D341Med (cell line): ENCODE measurements around the gene SDK2.

ENCODE experiments used
- DNase-seq: peaks from one replicate; pipeline ENCODE4 v3.0.0; 2012; ENCODE audit warnings: low spot score

SDK2 gene

DNA sequence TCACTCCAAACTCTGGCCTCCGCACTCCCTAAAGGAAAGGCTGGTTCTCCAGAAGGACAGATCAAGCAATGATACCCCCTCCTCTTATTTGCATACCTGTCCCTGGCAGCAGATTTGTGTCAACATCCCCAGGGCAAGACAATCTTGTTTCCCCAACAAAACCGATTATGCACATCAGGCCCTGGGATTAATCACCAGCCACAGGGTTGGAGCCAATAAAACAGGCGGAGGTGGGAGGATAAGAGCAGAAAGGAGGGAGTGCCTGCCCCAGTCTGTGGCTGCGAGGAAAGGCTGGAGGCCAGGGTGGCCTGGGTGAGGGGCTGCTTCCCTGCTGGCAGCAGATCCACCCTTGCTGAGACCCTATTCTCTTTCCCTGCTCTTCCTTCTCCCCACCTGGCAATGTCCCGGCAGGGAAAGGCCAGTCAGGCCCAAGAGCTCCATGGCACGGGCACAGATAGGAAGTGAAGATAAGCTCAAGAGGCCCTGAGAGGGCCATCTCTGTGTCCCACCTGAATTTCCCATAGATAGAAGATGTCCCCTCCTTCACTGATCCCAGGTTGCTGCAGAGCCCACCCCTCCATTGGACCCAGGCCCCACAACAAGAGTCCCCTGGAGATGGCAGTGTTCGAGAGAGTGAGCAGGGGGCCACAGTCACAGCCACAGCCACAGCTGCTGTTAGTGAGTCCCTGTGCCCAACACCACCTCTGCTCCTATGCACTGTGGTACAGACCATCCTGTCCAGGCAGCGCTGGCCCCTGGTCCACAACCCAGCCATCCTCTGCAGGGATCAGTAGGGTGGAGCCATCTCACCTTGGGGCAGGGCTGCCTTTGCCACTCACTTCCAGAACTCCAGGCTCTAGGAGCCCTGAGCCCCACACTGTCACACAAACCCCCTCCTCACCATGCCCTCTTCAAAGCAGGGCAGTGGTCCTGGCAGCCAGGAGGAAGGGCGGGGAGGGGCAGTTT, 137.5 kb downstream of the SDK2 start:
- peak; percentile 90 for DNase-seq

DNA sequence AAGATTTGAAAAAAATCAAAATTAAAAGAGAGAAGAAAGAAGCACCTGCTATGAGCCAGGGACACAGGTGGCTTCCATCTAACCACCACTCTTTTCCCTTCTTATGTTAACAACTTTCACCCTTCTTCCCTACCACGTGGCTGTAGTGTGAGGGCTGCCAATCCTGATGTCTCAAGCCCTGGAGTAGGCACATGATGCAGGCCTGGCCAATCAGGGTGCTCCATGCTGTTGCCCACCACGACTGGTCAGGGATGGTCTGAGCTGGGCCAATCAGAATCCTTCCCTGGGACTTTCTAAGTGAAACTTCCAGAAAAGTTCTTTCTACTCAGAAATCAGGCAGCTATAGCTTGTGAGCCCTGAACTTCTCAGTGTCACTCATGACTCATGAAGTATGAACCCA, 140.7 kb downstream of the SDK2 start:
- no peak for DNase-seq

DNA sequence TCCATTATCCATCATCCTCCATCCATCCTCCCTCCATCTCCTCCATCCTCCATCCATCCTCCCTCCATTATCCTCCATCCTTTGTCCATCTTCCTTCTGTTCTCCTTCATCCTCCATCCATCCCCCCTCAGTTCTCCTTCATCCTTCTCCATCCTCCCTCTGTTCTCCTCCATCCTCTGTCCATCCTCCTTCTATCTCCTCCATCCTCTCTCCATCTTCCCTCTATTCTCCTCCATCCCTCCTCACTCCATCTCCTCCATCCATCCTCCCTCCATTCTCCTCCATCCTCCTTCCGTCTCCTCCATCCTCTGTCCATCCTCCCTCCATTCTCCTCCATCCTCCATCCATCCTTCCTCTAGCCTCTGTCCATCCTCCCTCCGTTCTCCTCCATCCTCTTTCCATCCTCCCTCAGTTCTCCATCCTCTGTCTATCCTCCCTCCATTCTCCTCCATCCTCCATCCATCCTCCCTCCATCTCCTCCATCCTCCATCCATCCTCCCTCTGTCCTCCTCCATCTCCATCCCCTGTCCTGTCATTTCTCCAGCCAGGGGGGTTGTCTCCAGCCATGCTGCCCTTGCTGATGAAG, 143.7 kb downstream of the SDK2 start:
- DNase-seq: no peak

DNA sequence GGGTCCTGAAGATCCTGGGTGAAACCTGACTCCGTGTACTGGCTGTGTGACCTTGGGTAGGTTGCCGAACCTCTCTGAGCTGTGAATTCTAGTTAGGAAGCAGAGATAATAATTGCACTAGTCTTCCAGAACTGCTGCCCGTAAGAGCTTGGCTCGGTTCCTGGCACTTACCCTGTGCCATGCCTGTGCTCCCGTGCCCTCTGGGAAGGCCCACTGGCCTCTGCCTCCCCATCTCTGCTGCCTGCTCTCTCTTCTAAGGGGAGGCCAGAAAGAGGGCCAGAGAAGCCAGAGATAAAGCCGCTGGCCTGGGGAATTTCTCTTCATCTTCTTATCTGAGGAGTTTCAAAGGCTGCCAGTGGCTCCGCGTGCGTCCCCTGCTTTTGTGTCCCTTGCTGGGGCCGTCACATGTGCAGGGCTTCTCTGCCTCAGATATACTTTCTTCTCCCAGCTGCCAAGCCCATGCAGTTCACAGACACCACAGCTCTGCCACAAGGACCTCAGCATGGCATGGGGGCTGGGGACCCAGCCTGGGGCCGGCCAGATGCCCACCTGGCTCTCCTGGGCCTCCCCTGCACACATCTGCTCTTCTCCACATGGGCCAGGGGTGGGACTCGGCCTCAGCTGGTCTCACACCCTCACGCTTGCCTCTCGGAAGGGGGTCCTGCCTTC, 145.2 kb downstream of the SDK2 start:
- no peak for DNase-seq

DNA sequence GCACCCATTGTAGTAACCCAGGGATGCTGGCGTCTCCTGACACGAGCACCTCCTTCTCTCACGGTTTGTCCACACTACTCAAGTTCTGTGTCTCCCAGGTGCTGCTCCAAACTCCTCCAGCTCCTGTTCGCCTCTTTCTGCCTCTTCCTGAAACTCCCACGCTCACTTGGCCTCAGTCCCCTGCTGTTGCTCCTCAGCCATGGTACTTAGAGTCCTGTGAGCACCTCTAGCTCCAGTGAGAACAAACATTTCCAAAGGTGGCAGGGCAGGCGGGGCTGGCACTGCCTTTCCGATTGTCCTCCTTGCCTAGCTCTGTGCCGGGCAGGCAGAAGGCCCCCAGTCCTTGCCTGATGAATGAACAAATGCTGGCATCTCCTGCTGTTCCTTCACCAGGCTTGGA, 146.1 kb downstream of the SDK2 start:
- no peak for DNase-seq

DNA sequence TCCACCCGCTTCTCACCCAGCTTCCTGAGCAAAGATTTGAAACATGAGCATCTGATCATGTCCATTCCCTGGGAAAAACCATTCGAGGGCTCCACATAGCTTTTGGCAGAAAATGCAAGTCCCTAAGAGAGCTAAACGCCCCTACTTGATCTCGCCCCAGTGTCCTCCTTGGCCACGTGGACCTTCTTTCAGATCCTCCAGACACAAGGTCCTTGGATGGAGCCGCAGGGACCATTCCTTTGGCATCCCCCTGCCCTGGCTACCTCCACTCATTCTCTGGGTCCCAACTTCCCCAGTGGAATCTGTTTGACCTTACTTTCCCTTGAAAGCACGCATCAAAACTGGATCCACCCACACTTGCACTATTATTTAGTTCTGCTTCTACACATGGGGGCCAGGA, 146.5 kb downstream of the SDK2 start:
- no peak for DNase-seq

DNA sequence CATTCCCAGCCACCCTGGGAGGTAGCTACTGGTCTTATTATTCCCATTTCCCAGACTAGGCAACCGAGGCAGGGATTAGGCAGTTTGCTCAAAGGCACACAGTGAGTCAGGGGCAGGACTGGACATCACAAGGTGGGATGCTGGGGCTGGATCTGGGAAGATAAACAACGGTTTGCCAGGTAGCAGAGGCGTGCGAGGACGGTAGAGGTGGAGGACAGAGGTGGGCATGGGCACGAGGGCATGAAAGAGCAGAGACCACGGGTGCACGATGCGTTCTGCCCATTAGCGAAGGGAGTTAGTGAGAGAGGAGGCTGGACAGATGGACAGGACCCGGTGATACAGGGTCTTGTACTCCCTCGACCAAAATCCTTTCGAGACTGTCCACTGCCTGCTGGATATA, 148.0 kb downstream of the SDK2 start:
- no peak for DNase-seq

DNA sequence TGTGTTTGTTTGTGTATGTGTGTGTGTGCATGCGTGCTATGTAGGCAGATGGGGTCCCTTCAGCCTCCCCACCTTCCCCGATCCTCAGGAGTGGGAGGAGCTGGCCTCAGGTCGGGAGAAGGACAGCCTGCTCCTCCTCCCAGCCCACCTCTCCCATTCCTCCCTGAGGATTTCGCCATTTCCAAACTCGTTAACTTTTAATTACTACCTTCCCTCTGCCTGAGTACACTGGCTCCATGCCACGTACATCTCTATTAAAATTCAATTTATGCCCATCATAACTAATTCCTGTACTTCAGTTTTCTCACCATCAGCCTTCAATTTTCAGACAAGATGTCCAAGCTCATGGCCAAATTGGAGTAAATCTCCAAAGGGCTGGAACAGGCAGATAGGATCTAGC, 148.6 kb downstream of the SDK2 start:
- DNase-seq: no peak

DNA sequence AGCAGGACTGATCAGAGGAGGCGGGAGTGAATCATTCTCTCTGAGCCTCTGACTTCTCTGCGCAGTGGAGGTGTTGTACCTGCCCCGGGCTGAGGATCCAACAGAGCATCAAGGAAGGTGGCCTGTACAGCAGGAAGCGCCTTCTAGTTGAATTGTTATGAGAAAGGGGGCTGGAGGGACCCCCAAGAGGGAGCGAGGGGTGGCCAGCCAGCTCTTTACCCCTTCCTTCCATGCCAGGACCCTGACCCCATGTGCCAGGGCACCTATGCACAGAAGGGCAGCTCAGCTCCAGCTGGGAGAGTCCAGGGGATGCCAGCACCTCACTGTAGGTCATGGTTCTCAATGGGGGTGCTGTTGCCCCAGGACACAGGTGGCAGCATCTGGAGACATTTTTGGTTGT, 149.3 kb downstream of the SDK2 start:
- DNase-seq: peak; percentile 44

DNA sequence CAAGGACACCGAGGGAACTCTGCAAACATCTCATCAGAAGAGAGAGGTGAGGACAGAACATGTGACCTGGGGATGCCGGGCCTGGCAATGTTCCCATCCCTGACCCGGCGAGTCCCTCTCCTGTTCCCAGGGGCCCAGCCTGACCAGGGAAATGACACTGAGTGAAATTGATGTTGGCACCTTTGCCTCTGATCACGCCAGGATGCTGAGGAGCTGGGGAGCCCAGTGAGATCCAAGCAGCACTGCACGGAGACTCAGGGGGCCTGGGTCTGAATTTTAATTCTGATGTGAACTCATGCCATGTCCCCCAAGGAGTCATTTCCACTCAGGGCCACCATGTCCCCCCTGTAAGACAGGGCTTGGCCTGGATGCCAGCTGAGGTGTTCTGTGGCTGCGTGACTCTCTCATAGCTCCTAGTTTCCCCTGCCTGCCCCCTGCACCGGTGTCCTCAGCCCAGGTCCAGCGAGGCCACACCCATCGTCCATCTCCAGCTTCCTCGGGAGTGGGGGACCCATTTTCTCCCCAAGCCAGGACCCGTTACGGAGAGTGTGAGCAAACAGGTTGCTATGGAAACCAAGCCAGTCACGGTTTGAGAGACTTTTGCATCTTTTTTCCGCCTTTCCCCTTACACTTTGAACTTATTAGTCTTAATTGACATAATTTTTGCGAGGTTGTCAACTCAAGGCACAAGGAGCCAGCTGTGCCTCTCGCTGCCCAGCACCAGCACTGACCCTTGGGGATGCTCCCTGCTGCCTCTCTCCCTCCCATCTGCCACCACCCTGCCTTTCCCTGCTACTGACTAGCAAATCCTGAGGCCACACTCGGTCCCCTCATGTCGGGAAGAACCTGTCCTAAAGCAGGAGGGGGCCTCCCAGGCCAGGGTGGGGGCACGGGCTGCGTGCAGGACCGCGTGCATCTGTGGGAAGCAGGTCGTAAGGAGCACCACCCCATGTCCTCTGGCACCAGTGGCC, 150.0 kb downstream of the SDK2 start:
- peak; percentile 46 for DNase-seq

DNA sequence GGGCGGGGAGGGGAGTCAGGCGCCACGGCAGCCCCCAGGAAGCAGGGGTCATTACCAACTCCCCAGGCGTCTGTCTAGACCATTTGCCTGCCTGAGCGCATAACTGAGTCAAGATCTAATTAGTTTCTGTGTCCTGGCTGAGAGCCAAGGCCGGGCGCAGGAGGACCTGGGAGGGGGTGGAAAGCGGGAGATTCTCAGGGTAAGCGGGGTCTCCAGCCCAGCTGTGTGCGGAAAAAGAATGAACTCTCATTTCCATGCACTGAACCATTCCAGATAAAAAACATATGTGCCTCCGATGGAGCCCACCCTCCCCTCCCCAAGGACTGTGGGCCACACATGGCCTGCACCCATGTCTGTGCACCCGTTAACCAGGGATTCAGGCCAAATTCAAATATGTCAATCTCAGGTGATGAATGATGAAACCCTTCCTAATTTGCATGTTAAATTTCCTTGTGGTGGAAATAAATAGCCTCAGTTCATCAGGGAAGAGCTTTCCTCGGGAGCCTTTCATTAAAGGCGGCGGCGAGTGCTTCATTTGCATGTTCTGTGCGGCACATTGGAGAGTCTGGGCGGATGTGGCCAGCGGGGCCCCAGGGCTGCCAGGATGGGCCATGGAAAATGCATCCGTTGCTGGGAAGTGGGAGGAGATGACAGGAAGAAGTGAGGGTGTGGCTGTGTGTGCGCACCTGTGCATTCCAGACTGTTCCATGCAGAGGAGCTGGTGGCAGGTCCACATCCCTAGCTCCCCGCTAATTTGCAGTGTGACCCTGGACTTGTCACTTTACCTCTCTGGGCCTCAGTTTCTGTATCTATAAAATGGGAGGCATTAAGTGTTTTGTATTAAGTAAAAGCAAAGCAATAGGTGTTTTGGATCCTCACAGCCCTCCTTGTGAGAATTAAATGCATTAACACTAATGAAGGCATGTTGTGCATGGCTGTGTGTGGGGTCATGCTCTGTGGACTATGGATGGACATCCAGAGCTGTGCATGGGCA, 151.1 kb downstream of the SDK2 start:
- peak; percentile 73 for DNase-seq

DNA sequence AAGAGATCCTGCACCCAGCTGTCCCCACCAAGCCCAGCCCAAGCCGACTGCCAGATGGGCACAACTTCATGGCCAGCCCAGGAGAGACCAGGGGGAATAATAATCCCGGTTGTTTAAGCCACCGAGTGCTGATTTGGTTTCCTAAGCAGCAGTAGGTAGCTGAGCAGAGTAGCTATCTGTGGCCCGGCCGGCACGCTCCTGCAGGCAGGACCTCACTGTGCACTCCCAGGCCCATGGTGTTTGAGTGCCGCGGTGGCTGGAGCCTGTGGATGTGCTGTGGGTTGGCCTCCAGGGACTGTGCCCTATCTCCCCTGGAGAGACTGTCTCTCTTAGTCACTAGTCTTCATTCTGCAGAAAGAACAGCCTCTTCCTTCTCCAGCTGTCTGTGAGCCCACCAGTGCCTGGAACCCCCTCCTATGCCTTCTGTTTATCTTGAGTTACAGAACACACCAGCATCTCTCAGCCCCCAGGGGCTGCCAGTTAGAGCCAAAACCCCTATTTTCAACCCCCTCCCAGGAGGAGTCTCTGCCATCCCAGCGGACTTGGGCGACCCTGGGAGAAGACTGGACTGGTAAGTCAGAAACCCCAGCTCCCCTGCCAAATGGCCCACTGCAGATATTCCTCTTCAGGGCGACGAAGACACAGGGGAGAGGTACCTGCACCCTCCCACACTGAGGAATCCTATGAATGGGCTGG, 152.0 kb downstream of the SDK2 start:
- peak; percentile 81 for DNase-seq

DNA sequence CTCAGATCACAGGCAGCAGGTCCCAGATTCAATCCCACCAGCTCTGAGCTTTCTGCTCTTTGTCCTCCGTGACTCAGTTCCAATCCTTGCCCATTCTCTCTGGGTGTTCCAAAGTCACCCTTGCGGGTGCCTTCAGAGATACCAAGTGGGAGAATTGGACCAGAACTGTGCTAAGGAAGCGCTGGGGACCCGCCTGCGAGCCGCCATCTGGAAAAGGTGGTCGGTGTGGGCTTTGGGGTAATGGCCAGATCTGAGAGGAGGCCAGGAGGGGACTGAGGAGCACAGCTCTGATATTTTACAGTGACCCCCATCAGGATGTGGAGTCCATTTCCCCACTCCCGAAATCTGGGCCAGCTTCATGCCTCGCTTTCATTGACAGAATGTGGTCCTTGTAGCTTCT, 152.6 kb downstream of the SDK2 start:
- DNase-seq: peak; percentile 41

DNA sequence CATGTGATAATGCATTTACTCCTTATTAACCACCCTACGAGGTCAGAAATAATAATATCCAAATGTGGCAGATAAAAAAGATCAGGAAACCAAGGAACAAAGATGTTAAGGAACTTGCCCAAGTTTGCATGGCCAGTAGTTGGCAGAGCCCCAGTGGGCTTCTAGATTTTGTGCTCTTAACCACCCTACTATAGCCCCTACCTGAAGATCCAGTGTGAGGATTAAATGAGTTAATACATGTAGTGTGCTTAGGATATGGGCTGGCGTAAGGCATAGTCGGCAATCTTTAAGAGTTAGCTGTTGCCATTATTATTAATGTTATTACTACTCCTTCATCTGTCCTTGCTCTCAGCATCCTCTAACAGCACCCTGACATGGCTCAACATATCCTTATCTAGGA, 153.4 kb downstream of the SDK2 start:
- DNase-seq: no peak

DNA sequence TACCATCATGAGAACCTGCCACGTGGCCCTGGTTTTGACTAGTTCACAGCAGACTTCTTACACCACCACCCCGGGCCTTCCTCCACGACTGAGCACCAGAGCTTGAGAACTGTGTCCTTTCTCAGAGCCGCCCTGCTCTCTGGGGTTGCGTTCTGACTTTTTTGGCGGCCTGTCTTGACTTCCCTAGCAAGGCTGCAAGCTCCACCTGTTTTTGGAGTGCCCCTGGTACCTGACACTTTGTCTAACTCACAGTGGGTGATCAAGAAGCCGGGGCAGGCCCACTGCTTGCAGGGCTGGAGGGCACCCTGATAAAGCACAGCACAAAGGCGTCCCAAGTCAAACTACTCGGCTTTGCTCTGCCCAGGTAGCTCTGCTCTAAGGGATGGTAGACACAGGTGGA, 154.3 kb downstream of the SDK2 start:
- DNase-seq: no peak

DNA sequence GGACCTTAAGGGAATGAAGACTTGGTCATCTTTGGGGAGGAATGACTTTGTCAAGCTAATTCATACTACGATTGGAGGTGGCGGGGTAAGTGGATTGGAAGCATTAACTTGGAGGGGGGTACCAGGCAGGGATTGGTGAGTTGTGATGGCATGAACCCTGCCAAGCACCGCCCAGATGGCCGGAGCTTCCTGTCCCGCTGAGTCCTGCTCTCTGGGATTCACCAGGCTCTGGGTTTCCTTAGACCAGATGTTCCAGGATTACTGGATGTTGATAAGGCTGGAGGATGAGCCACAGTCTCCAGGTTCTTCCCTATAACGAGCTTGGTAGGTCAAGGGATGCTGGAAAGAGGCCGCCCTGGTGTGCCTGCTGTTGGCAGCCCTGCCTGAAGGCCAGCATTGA, 154.9 kb downstream of the SDK2 start:
- peak; percentile 55 for DNase-seq

DNA sequence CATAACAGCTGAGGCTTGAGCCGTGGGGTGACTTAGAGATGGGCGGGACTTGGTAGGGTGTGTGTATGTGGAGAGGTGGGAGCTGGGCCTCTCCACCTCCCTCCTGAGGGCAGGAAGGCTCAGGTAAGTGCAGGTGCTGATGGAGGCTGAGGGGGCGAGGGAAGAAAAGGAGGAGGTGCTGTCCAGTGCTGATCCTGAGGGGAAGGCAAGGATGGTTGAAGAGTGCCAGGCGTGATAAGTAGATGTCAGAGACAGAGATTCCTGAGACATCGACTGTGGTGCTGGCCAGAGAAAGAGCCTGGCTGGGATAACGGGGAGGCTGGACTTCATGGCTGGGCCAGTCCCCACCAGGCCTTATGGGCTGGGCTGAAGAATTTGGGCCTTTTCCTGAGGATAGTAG, 159.1 kb downstream of the SDK2 start:
- DNase-seq: no peak

DNA sequence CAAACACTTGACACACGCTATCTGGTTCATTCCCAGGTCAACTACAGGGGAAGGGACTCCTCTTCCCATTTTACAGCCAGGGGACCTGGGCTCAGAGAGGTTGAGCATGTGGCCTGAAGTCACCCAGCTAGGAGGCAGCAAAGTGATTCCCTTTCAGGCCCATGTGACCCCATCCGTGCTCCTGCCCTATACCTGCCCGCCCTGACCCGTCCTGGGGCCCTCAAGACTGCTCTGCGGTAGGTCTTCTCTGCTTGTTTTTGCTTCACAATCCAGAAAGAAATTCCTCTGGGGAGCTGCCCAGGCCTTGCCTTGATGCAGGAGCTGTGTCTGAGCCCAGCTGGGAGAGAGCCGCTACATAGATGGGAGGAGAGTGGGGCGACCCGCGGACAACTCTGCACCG, 161.4 kb downstream of the SDK2 start:
- DNase-seq: no peak

DNA sequence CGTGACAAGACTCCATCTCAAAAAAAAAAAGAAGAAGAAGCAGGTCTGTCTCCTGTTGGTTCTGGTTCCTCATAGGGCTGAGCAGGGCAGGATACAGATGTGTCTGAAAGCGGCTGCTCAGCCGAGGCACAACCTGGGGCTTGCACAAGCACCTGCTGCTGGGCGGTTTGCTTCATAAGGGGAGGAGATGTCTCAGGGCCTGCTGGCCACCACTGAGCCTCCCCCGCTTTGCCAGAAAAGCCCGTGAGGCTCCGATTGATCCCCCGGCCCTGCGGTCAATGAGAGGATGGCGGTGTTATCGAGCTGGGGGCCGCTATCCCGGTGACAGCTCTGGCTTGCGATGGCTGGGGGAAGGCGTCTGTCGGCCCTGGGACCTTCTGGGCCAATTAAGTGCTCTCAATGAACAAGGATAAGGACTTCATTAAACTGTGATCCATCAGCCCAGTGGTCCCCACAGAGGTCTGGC, 162.0 kb downstream of the SDK2 start:
- no peak for DNase-seq

DNA sequence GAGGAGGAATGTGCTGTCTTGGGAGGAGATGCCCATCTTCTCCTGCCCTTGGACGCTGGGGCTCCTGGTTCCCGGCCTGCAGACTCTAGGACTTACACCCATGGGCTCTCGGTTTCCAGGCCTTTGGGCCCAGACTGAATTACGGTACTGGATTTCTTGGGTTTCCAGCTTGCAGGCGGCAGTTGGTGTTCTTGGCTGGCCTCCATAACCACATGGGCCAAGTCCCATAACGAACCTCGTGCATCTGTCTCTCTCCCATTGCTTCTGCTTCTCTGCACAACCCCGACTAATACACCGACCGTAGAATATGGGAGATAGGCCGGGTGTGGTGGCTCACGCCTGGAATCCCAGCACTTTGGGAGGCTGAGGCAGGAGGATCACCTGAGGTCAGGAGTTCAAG, 162.6 kb downstream of the SDK2 start:
- DNase-seq: no peak
